ENCODE measurements around the gene MYBPC2.

GRCh38 chr19:50427997-50428425 is 4.7 kb upstream of the MYBPC2 start:
- TF ChIP-seq, protein P1, sequence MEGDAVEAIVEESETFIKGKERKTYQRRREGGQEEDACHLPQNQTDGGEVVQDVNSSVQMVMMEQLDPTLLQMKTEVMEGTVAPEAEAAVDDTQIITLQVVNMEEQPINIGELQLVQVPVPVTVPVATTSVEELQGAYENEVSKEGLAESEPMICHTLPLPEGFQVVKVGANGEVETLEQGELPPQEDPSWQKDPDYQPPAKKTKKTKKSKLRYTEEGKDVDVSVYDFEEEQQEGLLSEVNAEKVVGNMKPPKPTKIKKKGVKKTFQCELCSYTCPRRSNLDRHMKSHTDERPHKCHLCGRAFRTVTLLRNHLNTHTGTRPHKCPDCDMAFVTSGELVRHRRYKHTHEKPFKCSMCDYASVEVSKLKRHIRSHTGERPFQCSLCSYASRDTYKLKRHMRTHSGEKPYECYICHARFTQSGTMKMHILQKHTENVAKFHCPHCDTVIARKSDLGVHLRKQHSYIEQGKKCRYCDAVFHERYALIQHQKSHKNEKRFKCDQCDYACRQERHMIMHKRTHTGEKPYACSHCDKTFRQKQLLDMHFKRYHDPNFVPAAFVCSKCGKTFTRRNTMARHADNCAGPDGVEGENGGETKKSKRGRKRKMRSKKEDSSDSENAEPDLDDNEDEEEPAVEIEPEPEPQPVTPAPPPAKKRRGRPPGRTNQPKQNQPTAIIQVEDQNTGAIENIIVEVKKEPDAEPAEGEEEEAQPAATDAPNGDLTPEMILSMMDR (IDR thresholded peaks at IDR 0.05) = no peak
- TF ChIP-seq POLR2A (IDR thresholded peaks at IDR 0.05) = peak in 1 of 3 donors; percentile 56
